Fibroblast of pulmonary artery (primary cell): ENCODE results near the gene KCNQ5.
A peak's percentile ranks its signal among the peaks of the same experiment; 100 is the strongest.

Experiments used
- DNase-seq: peaks from one replicate; pipeline ENCODE4 v3.0.0-alpha.2; 2010; ENCODE audit warnings: low read depth
- H3K4me3 ChIP-seq: replicated peaks from 2 replicates; pipeline ENCODE4 v1.5.1; 2011; ENCODE audit warnings: low read depth, mild to moderate bottlenecking, control low read depth, low read length, moderate library complexity
- TF ChIP-seq, protein P1 (sequence below): IDR thresholded peaks from 2 replicates; pipeline ENCODE4 v1.5.1; 2011; ENCODE audit warnings: mild to moderate bottlenecking, control low read depth, low read length, inconsistent platforms; ENCODE audit errors: missing control alignments

Gene KCNQ5

DNA sequence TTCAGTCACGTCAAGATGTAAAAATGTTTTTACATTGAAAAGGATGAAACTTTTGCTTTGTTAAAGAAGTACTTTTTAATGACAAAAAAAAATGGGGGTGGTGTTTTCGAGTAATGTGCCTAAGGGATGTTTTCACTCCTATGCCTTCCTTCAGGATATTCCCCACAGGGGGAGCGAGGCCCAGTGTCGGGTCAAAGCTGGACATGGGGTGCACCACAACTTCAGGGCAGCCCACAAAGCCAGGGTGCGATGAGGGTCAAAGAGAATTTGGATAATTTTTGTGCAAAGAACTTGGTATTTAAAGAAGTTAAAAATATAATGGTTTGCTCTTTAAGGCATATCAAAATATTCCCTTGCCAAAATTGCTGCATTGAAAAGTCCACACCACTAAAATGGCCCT, 247.8 kb downstream of the KCNQ5 start:
- DNase-seq: no peak
- TF ChIP-seq, protein P1, sequence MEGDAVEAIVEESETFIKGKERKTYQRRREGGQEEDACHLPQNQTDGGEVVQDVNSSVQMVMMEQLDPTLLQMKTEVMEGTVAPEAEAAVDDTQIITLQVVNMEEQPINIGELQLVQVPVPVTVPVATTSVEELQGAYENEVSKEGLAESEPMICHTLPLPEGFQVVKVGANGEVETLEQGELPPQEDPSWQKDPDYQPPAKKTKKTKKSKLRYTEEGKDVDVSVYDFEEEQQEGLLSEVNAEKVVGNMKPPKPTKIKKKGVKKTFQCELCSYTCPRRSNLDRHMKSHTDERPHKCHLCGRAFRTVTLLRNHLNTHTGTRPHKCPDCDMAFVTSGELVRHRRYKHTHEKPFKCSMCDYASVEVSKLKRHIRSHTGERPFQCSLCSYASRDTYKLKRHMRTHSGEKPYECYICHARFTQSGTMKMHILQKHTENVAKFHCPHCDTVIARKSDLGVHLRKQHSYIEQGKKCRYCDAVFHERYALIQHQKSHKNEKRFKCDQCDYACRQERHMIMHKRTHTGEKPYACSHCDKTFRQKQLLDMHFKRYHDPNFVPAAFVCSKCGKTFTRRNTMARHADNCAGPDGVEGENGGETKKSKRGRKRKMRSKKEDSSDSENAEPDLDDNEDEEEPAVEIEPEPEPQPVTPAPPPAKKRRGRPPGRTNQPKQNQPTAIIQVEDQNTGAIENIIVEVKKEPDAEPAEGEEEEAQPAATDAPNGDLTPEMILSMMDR: no peak
- no peak overlapping the region for H3K4me3 ChIP-seq

DNA sequence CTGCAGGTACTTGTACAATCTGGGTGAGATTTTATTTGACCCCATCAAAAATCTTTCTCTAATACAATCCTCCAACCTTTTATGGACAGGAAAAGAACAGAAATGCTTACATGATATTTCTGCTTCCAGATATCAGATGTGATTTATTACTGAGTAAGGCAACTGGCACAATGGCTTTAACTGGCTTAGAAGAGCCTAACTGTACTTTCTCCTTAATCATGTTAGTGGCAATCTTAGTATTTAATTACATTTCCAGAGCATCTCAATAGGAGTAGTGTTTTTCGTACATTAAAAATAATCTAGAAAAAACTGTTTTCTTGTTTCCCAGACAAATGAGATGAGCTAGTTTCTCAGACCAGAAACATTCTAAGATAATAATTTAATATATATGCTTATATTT, 251.6 kb downstream of the KCNQ5 start:
- H3K4me3 ChIP-seq: no peak overlapping the region
- TF ChIP-seq, protein P1: no peak
- no peak for DNase-seq

DNA sequence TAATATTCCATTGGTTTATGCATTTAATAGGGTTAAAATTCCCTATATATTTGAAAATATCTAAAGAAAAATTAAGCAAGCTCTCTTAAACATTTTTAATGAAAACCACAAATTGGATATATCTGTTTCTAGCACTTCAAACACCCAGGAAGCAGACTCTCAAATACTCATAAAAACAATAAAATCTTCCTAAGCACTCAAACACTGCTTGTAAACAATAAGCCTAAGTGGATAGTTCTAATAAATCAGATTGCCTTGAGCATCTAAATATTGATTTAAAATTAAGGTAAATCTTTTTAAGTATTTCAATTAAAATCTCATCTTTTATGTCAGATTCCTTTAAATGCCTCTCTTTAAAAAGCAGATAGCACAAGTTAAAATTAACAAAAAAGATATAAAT, 254.4 kb downstream of the KCNQ5 start:
- H3K4me3 ChIP-seq: no peak overlapping the region
- TF ChIP-seq, protein P1: no peak
- DNase-seq: no peak

- DNase-seq: no peak
- no peak overlapping the region for H3K4me3 ChIP-seq
- TF ChIP-seq, protein P1: no peak
These were observed 264.3 kb downstream of the KCNQ5 start for GRCh38 chr6:72886170-72886569.

DNA sequence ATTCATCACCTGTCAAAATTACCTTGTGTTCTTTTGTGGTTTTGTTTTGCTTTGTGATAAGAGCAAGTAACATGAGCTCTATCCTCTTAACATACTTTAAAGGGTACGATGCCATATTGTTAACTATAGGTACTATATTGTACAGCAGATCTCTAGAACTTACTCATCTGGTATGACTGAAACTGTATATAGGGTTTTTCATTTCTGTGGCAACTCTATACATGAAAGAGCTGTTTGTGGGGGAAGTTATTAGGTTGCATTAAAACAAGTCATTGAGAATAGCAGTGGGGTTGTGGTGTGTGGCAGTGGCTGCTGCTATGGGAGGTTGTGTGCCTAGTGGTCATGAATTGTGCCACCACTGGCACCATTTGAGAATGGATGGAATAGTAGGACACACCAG, 268.4 kb downstream of the KCNQ5 start:
- TF ChIP-seq, protein P1: no peak
- no peak for DNase-seq
- no peak overlapping the region for H3K4me3 ChIP-seq

DNA sequence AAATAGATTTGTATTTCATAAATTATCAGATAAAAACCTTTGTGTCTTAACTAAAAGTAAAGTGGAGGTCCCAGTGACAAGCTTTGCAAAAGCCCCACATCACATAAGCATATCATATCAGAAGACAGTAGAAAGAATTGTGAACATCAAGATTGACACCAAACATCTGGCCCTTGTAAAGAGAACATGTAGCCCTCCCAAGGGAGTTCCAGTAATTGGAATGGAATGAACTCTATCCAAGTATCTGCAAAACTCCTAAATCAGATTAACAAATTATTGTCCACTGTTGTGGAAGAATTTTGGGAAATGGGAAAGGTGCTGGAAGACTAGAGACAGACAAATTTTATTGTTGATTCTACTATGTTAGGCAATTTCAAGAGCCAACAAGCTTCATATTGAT, 268.8 kb downstream of the KCNQ5 start:
- no peak overlapping the region for H3K4me3 ChIP-seq
- TF ChIP-seq, protein P1: no peak
- peak; percentile 7 for DNase-seq

- TF ChIP-seq, protein P1: no peak
- no peak overlapping the region for H3K4me3 ChIP-seq
- no peak for DNase-seq
These were observed 271.0 kb downstream of the KCNQ5 start for GRCh38 chr6:72892901-72893300.
